HL-60/S4 treated with phorbol 12-myristate 13-acetate at 8.2 ng/mL for 4 days and 3 days (cell line): ENCODE data around the gene DNAJC3.

Experiments
- in situ Hi-C: fragments of 300-500 bp; cut with MboI; formaldehyde crosslinking; loops from 2 replicates; pipeline ENCODE4 v1.15.0; 2022; ENCODE audit warnings: low sequenced_read_pairs

The DNAJC3 gene, protein sequence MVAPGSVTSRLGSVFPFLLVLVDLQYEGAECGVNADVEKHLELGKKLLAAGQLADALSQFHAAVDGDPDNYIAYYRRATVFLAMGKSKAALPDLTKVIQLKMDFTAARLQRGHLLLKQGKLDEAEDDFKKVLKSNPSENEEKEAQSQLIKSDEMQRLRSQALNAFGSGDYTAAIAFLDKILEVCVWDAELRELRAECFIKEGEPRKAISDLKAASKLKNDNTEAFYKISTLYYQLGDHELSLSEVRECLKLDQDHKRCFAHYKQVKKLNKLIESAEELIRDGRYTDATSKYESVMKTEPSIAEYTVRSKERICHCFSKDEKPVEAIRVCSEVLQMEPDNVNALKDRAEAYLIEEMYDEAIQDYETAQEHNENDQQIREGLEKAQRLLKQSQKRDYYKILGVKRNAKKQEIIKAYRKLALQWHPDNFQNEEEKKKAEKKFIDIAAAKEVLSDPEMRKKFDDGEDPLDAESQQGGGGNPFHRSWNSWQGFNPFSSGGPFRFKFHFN

GRCh38 chr13:95676762-95677563 is at the start of gene DNAJC3:
TSS of gene DNAJC3 (plus strand) at chr13:95677139. CDS start at chr13:95677256, 117 bp downstream.
- in situ Hi-C loops = no loop called here

- in situ Hi-C loops = no loop called here
These were observed 49.3 kb upstream of the DNAJC3 start for GRCh38 chr13:95627590-95627989.

- in situ Hi-C loops = no loop called here
These were observed 48.5 kb upstream of the DNAJC3 start for GRCh38 chr13:95628488-95628887.

GRCh38 chr13:95629071-95629470 is 47.9 kb upstream of the DNAJC3 start:
- in situ Hi-C loops = no loop called here

DNA sequence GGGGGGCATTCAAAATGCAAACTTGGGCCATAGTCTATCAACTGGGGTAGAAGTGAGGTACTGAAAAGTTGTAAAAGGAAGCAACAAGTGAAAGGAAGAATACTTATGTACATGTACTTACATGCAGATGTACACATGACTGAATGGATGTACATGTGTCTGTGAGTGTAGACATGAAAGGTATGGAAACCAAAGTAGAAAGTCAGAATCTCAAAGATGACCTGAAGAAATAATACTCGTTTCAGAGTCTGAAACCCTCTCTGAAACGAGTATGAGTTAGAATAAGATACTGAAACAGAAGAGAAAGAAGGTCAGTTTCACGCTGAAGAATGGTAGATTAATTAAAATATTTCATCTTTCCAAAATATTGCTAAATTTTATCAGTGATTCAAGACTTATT is 46.3 kb upstream of the DNAJC3 start:
- in situ Hi-C loops = no loop called here

DNA sequence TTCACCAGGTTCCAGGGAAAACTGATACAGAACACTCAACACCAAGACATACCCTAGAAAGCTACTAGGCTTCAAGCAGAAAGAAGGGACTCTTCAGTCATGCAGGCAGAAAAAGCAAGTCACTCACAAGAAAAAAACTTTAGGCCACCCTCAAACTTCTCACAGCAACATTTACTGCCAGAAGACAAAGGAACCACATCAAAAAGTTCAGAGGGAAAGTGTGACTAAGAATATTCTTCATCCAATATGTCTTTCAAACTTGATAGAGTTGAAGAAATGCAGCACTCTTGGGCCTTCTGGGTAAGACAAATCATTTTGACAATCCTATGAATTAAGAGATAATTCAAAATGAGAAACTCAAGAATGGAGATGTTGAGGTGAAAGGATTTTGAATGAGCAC is 40.1 kb upstream of the DNAJC3 start:
- in situ Hi-C loops = no loop called here

DNA sequence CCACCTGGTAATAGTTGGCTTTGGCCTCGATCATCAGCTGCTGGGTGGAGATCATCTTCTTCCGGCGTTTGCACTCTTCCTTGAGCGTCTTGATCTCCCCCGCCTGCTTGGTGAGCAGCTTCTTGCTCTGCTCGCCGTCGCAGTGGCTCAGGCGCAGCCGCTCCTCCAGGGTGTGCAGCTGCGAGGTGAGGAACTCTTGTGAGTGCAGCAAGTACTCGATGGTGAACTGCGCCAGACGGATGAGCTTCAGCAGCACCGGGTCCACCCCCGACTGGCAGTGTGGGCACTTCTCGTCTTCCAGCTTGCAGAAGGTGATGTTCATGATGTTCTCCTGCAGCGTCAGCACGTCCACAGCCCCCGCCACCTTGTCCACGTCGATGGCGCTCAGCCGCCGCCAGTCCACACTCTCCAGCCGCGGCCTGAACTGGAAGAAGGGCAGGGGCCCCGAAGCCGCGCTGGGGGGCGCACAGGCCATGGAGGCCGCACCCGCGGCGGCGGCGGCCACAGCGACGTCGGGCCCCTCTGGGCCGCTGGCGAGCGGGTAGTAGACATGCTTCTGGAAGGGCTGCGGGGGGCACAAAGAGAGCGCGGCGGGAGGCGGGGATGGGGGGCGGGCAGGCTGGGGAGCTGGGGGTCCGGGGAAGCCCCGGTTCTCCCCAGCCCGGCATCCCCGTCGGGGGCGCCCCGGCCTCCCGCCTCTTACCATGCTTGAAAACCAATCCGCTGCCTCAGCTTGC is 35.5 kb upstream of the DNAJC3 start:
- in situ Hi-C loops = no loop called here

- in situ Hi-C loops = no loop called here
These were observed 34.8 kb upstream of the DNAJC3 start for GRCh38 chr13:95642028-95642621.

GRCh38 chr13:95642999-95643398 is 33.9 kb upstream of the DNAJC3 start:
- in situ Hi-C loops = no loop called here

GRCh38 chr13:95643571-95643935 is 33.4 kb upstream of the DNAJC3 start:
- in situ Hi-C loops = no loop called here

- in situ Hi-C loops = no loop called here
These were observed 32.9 kb upstream of the DNAJC3 start for GRCh38 chr13:95643936-95644598.

- in situ Hi-C loops = no loop called here
These were observed 32.3 kb upstream of the DNAJC3 start, which contains the start of gene DZIP1 for GRCh38 chr13:95644601-95645052. TSS of gene DZIP1 (minus strand) at chr13:95644706. CDS start at chr13:95642029, 2,677 bp downstream.

GRCh38 chr13:95647321-95647720 is 29.6 kb upstream of the DNAJC3 start:
- in situ Hi-C loops = no loop called here

GRCh38 chr13:95650696-95651095 is 26.2 kb upstream of the DNAJC3 start:
- in situ Hi-C loops = no loop called here

DNA sequence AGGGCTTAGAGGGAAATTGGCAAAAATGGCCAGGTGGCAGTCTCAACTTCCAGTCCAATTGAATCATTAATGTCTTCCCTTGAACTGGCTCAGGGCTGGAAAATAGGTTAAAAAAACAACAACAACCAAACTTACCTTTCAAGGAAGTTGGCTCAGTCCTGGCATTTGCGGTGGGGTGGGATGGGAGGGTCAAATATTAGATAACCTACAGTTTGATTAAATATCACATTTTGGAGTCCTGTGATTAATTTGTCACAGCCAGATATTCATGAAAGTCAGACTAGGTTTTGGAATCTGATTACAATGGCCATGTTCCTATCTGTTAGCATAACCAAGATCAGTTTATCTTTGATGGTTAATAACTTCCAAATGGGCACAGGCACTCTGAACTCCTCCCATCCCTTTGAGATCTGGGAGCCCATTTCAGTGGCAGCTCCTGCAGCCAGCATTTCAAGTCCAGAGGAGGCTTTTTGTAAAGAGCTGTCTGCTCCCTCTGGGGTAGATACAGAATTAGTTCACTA is 24.6 kb upstream of the DNAJC3 start:
- in situ Hi-C loops = no loop called here

GRCh38 chr13:95652821-95653220 is 24.1 kb upstream of the DNAJC3 start:
- in situ Hi-C loops = no loop called here

DNA sequence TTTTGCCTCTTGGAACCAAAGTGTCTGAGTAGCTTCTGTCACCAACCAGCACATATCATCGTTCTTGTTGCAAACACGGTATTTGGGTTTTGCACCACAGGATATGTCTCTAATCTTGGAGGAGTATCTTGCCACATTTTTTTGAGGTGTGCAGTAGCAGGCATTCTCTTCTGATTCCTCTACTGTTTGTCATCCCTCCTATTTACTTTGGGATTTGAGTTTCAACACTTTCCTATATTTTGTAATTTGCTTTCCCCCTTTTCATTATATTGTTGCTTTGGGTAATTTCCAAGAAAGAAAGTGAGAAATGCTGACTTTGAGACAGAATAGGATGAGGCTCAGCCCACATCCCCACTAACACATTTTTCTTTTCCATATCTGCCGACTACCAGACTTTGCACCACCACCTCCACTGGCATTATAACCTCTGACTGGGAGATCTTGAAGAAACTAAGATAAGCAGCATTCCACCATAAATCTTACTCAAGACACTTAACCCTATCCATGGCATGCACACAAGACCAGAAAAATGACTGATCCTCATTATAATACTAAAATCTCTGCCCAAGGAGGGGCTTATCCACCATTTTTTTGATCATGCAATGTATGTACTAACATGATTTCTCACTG is 20.4 kb upstream of the DNAJC3 start:
- in situ Hi-C loops = no loop called here

DNA sequence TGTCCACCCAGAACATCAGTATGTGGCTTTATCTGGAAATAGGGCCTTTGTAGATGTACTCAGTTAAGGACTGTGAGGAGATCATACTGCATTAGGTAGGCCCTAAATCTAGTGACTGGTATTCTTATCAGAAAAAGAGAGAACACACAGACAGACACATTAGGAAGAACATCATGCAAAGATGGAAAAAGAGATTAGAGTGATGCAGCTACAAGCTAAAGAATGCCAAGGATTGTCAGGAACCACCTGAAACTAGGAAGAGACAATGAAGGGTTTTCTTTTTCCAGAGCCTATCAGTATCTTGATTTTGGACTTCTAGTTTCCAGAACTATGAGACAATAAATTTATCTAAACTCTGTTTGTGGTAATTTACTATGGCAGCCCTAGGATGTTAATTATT is 17.4 kb upstream of the DNAJC3 start:
- in situ Hi-C loops = no loop called here

DNA sequence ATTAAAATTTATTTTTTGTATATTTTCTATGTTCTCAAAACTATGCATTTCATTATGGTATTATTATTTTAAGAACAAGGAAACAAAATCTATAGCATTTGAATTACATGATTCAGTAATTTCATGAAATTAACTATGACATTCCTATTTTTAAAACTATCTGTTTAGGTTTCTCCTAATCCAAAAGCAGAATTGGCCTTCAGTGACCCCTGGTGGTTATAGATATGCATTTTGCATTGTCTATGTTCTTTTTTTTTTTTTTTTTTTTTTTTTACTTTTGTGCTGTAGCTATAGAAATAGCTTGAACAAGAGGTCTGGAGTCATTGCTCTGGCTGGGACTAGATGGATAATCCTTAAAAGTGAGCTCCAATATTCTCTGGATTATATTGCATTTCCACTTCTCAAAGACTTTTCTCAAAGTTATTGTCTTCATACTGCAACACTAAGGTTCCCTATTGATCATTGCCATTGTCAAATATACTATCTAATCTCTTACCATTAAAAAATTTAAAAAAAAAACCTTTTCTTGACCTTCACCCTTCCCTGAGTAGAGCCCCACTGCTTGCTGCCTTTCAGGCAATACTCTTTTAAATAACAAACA is 15.9 kb upstream of the DNAJC3 start:
- in situ Hi-C loops = no loop called here
